NCI-H1436 treated with DMSO at 0.1 percent for 48 hours (cell line): Measurements from ENCODE around the gene MYH13.

Source experiments
- DNase-seq: peaks from one replicate; lab custom pipeline; 2025; lab: John Stamatoyannopoulos, UW

MYH13 gene

DNA sequence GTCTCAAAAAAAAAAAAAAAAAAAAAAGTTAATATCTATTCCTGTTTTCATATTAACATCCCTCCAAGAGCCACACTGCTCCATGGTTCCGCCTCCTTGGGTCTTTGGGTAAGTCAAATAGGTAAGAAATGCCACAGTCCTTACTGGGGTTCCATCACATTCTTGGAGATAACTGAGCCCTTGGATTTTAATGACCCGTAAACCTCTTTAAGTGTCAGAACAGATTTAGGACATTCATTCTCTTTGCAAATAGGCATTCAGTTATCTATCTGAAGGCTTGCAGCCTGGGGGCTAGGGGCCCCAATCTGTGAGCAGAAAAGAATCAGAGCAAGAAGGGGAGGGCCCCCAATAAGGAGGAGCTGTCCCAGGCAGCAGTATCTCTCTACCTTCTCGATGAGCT, 28.0 kb downstream of the MYH13 start:
- no peak for DNase-seq

- DNase-seq, result no peak
These were observed 33.8 kb downstream of the MYH13 start for GRCh38 chr17:10339051-10339450.

DNA sequence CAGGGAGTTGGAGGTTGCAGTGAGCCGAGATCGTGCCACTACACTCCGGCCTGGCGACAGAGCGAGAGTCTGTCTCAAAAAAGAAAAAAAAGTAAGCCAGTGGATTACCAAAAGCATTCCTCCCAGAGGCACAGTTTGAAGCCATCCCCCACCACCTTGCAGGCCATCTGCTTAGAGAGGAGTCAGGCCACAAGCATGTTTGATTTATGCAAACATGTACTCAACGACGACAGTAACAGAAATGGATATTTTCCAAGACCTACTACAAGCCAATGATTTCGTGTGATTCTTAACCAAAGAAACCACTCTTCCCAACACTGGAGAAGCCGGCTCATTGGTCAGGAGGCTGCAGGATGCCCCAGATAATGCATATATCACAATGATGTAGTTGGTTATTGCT, 34.8 kb downstream of the MYH13 start:
- no peak for DNase-seq

GRCh38 chr17:10337136-10337535, 35.7 kb downstream of the MYH13 start:
- DNase-seq, result no peak

DNA sequence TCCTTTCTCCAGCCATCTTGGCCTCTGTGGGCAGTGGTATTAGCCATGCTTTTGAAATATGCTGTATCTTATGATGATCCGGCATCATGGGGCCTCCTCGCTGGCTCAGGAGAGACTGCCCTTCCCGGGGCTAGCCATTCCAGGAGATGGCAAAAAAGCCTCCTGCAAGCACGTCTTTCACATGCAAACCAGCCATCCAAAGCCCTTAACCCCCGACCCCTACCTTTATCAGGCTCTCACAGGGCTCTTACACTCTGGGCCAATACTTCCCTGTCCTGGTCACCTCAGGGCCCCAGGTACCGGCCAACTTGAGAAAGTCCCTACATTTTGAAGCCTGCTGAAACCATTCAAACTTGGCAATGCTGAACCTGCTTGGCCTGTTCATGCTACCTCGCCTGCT, 36.4 kb downstream of the MYH13 start:
- no peak for DNase-seq

DNA sequence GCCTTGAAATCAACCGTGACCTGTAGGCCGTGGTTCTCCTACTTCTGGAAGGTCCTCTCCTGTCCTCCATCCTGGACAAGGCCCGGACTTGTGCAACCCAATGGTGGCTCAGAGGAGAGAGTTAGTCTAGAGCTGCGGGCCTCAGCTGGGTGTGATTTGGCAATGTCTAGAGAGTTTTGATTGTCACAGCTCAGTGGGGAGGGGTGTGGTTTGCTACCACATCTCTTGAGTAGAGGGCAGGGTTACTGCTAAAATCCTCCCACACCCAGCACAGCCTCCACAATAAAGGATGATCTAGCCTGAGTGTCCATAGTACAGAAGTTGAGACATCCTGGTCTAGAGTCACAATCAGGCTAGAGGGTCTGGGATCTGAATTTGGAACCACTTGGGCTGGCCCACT, 40.3 kb downstream of the MYH13 start:
- DNase-seq, result no peak

GRCh38 chr17:10328971-10329923, 43.6 kb downstream of the MYH13 start:
- DNase-seq, result no peak

- DNase-seq, result no peak
These were observed 44.6 kb downstream of the MYH13 start for GRCh38 chr17:10328206-10328605.

GRCh38 chr17:10327640-10328039, 45.2 kb downstream of the MYH13 start:
- peak; percentile 21 for DNase-seq

DNA sequence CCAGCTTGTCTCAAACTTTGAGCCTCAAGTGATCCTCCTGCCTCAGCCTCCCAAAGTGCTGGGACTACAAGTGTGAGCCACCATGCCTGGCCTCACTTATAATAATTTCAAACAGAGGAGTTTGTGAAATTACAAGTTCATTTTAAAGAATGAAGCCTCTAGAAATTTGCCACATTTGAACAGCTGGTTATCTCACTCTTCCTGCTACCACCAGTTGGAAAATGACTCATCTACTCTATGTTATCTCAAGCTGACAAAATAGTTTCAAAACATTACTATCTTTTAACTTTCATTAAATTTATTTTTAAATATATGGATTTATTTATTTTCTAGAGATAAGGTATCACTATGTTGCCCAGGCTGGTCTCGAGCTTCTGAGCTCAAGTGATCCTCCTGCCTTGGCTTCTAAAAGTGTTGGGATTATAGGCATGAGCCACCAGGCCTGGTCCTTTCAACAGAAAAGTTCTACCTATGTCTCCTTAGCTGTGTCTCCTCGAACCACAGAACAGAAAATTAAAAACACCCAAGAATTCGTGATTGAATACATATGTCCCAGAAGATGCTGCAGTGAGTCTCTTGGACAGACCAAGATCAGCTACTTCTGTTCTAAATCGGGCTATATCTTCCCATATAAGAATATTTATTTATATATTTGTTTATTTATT, 47.6 kb downstream of the MYH13 start:
- DNase-seq, result no peak

DNA sequence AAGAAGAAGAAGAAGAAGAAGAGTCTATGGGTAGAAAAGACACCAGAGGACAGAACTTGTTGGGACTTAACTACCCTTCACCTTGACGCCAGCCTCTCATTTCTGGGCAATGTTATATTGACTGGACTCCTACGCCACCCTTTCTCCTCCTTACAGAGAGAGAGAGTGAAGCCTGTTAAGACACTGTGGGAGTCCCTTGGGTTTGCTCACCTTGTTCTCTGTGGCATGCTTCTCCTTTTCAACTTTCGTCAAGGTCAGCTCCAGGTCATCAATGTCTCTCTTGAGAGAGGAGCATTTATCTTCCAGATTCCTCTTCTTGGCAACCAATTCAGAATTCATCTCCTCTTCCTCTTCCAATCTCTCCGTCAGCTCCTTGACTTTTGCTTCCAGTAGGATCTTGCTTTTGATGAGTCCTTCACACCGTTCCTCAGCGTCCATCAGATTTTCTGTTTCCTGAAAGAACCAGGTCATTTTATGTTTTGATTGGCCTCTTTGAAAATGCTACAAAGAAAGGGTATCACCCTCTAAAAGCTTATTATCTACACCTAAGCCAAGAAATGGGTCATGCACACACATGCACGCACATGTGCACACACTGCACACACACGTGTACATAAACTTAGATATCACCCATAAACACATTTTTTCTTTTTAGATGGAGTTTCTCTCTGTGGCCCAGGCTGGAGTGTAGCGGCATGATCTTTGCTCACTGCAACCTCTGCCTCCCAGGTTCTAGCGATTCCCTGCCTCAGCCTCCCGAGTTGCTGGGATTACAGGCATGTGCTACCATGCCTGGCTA, 48.8 kb downstream of the MYH13 start:
- no peak for DNase-seq

DNA sequence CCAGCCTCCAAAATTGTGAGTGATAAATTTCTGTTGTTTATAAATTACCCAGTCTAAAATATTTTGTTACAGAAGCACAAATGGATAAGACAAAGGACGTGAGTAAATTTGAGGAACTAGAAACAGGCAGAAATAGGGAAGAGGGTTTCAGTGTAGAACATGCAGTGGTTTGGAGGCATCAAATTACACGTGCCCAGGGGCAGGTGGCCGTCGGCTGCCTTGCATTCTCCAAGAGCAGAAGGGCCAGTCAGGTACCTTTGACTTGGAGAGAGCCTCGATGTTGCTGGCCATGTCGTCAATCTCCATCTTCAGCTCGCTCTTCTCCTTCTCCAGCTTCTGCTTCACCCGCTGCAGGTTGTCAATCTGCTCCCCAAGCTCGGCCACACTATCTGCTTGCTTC, 54.3 kb downstream of the MYH13 start:
- no peak for DNase-seq

- DNase-seq, result no peak
These were observed 55.3 kb downstream of the MYH13 start for GRCh38 chr17:10317543-10317834.

GRCh38 chr17:10316801-10317542, 55.8 kb downstream of the MYH13 start:
- DNase-seq, result no peak

- no peak for DNase-seq
These were observed 58.5 kb downstream of the MYH13 start for GRCh38 chr17:10314329-10314728.

- no peak for DNase-seq
These were observed 59.7 kb downstream of the MYH13 start for GRCh38 chr17:10313037-10313672.

- no peak for DNase-seq
These were observed 61.7 kb downstream of the MYH13 start for GRCh38 chr17:10311131-10311530.

DNA sequence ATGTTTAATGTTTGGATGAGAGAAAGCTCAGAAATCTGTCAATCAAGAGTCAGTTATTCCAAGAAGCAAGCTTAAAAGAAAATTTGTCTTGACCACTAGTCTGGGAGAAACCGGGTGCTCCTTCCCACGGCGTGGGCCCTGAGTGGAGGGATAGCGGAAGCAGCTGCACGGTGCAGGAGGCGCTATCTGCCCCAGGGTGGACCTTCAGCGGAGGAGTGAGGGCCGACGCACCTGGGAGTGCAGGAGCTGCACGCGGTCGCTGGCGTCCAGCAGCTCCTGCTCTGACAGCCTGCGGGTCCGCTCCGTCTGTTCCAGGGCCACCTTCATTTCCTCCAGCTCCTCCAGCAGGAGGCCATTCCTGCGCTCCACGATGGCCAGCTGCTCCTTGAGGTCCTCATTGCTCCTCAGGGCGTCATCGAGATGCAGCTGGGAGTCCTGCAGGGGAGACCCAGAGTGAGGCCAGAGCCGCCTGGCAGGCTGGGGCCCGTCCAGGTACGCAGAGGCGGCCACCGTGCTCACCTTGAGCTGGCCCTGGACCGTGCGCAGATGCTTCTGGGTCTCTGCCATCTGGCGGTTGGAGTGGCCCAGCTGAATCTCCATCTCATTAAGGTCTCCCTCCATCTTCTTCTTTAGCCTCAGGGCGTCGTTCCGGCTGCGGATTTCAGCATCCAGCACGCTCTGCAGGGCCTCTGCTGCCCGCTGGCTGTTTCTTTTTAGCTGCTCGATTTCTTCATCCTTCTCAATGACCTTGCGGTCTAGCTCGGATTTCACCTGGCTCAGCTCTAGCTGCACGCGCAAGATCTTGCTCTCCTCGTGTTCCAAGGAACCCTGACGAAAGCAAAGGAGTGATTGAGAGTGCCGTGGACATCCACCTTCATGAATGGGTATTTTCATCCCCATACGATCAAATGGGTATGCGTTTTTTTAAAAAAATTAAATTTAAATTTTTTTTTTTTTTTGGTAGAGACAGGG, 63.5 kb downstream of the MYH13 start:
- DNase-seq, result no peak

DNA sequence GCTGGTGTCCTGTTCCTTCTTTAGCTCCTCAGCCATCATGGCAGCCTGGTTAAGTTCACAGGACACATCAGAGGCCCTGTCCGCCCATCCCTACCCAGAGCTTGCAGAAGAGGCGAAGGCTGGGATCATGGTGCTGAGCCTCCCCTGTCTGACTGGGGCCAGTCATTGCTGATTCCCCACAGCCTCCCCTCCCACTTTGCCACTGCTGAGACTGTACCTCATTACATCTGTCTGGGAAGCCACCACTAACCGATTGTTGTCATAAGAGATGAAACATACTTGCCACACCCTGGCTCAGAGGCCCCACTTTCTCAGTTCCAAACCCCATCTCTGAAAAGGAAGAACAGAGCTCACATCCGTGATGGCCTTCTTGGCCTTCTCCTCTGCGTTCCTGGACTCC, 66.2 kb downstream of the MYH13 start:
- DNase-seq, result no peak

DNA sequence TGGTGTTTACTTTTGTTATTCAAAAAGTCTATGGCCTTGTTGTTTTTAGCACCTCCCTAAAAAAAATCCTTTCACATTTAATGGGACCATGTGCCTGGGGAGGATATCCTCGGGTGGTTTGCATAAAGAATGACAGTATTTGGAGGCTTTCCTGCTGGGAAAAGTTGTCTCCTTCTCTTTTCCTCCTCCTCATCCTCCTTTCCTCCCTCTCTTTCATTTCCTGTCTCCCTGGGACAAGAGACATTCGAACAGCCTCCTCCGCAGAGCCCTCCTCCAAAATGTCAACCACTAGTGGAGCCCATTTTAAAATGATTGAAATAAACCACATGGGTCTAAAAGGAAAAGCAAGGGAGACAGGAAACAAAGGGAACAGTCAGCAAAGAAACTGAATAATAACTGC, 67.4 kb downstream of the MYH13 start:
- no peak for DNase-seq
